ENCODE results near the gene TOPORS.

The TOPORS gene

DNA sequence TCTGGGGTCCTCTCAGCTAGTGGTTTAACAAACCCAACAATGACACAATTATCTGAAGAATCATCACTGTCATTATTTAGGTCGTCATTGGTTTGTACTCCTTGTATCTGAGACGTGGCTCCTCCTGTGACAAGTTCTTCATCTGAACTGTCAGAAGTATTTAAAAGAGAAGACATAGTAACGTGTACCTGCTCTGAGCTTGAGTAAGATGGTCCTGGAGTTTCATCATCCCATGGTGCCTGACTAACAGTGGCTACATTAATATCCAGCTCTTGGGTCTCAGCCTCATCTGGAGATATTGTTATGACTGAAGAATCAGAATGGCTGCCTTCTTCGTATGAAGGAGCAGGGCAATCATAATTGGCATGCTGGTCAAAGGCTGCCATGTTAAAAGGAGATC lies 9.3 kb downstream of the TOPORS start:
- Histone ChIP-seq H3K9me3 (no peaks in the 10 kb centered on the region), H3K4me3 (ENCODE audit: low read depth, low read length) (no peak overlapping the region), H3K36me3 (peaks cover 17% of the 10 kb centered on the region; the same call in 1 of the 2 replicates), H3K4me1 (no peaks in the 10 kb centered on the region), H3K27me3 (no peaks in the 10 kb centered on the region)
- no peak for TF ChIP-seq CTCF (IDR thresholded peaks at IDR 0.05; ENCODE audit: low read depth, low read length)
- DNase-seq, result no peak

- H3K27me3 ChIP-seq, result no peaks in the 10 kb centered on the region
- TF ChIP-seq CTCF (IDR thresholded peaks at IDR 0.05; ENCODE audit: low read depth, low read length), result no peak
- no peaks in the 10 kb centered on the region for H3K9me3 ChIP-seq
- no peak overlapping the region for H3K4me3 ChIP-seq (ENCODE audit: low read depth, low read length)
- no peak for DNase-seq
- H3K4me1 ChIP-seq, result no peaks in the 10 kb centered on the region
- H3K36me3 ChIP-seq, result no peaks in the 10 kb centered on the region
These were observed 18.6 kb downstream of the TOPORS start for GRCh38 chr9:32533816-32534215.

DNA sequence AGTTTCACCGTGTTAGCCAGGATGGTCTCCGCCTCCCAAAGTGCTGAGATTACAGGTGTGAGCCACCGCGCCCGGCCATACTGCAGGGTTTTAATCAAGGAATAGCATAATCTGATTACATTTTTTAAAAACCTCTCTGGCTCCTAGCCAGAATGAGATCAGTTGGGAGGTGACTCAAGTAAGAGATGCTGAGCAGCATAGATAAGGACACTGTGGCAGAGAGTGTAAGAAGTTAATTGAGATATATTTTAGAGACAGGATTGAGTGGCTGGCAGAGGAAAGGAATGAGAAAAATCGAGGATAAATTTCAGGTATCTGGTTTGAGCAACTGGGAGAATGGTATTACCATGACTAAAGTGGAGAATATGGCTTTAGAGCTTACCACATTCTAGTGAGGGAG lies 19.1 kb downstream of the TOPORS start:
- no peak for DNase-seq
- H3K4me1 ChIP-seq, result no peaks in the 10 kb centered on the region
- no peaks in the 10 kb centered on the region; the same call in 1 of the 2 replicates for H3K27me3 ChIP-seq
- H3K36me3 ChIP-seq, result no peaks in the 10 kb centered on the region
- no peak overlapping the region for H3K4me3 ChIP-seq (ENCODE audit: low read depth, low read length)
- no peaks in the 10 kb centered on the region for H3K9me3 ChIP-seq
- no peak for TF ChIP-seq CTCF (IDR thresholded peaks at IDR 0.05; ENCODE audit: low read depth, low read length)

GRCh38 chr9:32526707-32527048 lies 25.7 kb downstream of the TOPORS start:
- Histone ChIP-seq H3K9me3 (no peaks in the 10 kb centered on the region), H3K4me1 (no peaks in the 10 kb centered on the region), H3K27me3 (no peaks in the 10 kb centered on the region; the same call in 1 of the 2 replicates), H3K4me3 (ENCODE audit: low read depth, low read length) (peak overlapping the region; percentile 75), H3K36me3 (no peaks in the 10 kb centered on the region)
- TF ChIP-seq CTCF (IDR thresholded peaks at IDR 0.05; ENCODE audit: low read depth, low read length), result no peak
- DNase-seq, result no peak

DNA sequence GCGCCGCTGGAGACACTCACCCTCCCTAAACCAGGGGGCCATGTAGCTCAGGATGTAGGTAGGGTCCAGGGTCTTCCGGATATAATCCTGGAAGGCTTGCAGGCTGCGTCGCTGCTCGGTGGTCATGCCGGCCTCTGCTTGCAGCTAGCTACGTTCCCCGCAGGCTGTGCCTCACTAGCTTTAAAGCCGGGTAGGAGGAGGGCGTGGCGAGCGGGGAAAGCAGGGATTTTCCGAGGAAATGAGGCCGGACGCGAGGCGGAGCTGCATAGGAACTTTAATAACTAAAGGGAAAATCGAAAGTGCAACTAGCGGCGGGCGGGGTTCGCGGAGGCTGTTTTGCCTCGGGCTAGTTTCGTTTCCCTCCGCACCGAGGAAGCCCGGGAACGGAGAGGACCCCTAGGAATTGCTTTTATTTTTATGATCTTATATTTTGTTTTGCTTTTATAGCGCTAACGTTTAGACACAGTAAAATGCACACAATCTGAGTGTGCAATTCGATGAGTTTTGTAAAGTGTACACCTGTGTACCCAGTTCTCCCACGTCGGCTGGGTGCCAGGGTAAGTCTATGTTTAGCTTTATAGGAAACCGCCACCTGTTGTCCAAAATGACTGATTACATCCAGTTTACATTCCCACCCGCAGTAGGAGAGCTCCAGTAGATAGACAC lies 26.2 kb downstream of the TOPORS start, which contains the start of gene RIGI:
Gene RIGI, minus strand, starts transcription at position 156 of the 666 bp plus-strand sequence. Its CDS starts 30 bp downstream, at position 126.
- Histone ChIP-seq H3K36me3 (no peaks in the 10 kb centered on the region), H3K4me3 (ENCODE audit: low read depth, low read length) (peak within 1 kb of the TSS; percentile 75), H3K9me3 (no peaks in the 10 kb centered on the region), H3K27me3 (no peaks in the 10 kb centered on the region; the same call in 1 of the 2 replicates), H3K4me1 (no peaks in the 10 kb centered on the region)
- DNase-seq, result peak; percentile 71
- TF ChIP-seq CTCF (IDR thresholded peaks at IDR 0.05; ENCODE audit: low read depth, low read length), result peak; percentile 57

GRCh38 chr9:32525709-32526030 lies 26.7 kb downstream of the TOPORS start:
- DNase-seq, result no peak
- Histone ChIP-seq H3K4me3 (ENCODE audit: low read depth, low read length) (peak overlapping the region; percentile 75), H3K9me3 (no peaks in the 10 kb centered on the region), H3K27me3 (no peaks in the 10 kb centered on the region; the same call in 1 of the 2 replicates), H3K36me3 (no peaks in the 10 kb centered on the region), H3K4me1 (no peaks in the 10 kb centered on the region)
- no peak for TF ChIP-seq CTCF (IDR thresholded peaks at IDR 0.05; ENCODE audit: low read depth, low read length)

Data from BE2C (cell line).